Glutamatergic neuron (in vitro differentiated cells): ENCODE data around the gene TPCN2. TPM values are rescaled to one million over a fixed set of nuclear protein-coding genes. Genes with fewer than 3 reads are reported as not detected.

Source experiments
- DNase-seq: peaks from one replicate; pipeline ENCODE4 v3.0.0; 2022
- H3K27ac Mint-ChIP-seq: one replicate; pipeline ENCODE4 v1.8.0; 2020; ENCODE audit warnings: mild to moderate bottlenecking, mixed read lengths, inconsistent platforms; ENCODE audit not compliant: unreplicated experiment
- H3K27me3 Mint-ChIP-seq: one replicate; pipeline ENCODE4 v1.8.0; 2020; ENCODE audit warnings: mild to moderate bottlenecking, moderate library complexity, mixed read lengths, inconsistent platforms; ENCODE audit not compliant: unreplicated experiment
- H3K36me3 Mint-ChIP-seq: one replicate; pipeline ENCODE4 v1.8.0; 2020; ENCODE audit warnings: mild to moderate bottlenecking, mixed read lengths, inconsistent platforms; ENCODE audit not compliant: unreplicated experiment
- H3K4me1 Mint-ChIP-seq: one replicate; pipeline ENCODE4 v1.8.0; 2020; ENCODE audit warnings: mild to moderate bottlenecking, low read depth, mixed read lengths, inconsistent platforms; ENCODE audit not compliant: unreplicated experiment
- H3K4me3 Mint-ChIP-seq: one replicate; pipeline ENCODE4 v1.8.0; 2020; ENCODE audit warnings: mild to moderate bottlenecking, mixed read lengths, inconsistent platforms; ENCODE audit not compliant: unreplicated experiment
- H3K9me3 Mint-ChIP-seq: one replicate; pipeline ENCODE4 v1.8.0; 2020; ENCODE audit warnings: mild to moderate bottlenecking, moderate library complexity, mixed read lengths, inconsistent platforms; ENCODE audit not compliant: unreplicated experiment
- total RNA-seq: library from RNA; stranded (reverse); fragmentation: NEBNext Ultra II Directional; extraction: Animal tissue kit (Norgen Biotek cat#: 25700); gene quantifications from one replicate; pipeline ENCODE4 v1.2.1, GENCODE V29; 2021; ENCODE audit not compliant: unreplicated experiment
- TF ChIP-seq, protein P1 (sequence below): fragments of 200-600 bp; sonication (generic); IDR thresholded peaks from one replicate; pipeline ENCODE4 v1.5.0; 2021; ENCODE audit not compliant: partially characterized antibody, unreplicated experiment

The TPCN2 gene
- total RNA-seq, 1 donor from 2014 or later, result 17.2 TPM

DNA sequence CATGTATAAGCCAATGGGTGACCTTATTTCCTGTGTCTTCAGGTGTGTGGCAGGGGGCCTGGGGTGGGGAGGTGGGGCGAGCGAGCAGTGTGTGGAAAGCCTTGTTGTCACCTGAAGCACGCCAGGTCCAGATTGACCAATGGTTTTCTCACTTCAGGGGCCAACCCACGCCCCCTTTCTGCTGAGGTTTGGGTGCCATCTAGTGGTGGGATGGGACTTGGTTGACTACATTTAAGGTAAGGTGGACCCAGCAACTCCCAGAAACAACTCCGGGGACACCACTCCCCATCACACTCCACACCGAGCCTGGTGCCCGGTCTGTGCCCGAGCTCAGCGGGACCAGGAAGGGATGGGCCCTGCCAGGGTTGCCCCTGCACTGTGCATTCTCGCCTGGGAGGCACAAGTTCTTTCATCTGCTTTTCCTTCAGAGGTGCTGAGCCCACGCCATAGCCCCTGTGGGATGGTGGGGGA lies 40.0 kb downstream of the TPCN2 start:
- Mint-ChIP-seq H3K4me1 (peaks cover 17% of the 10 kb centered on the region), H3K27me3 (peaks cover 9% of the 10 kb centered on the region), H3K36me3 (no peaks in the 10 kb centered on the region), H3K9me3 (peaks cover 4% of the 10 kb centered on the region), H3K4me3 (no peak overlapping the region), H3K27ac (no peak overlapping the region)
- DNase-seq, result peak; percentile 81
- TF ChIP-seq, protein P1, sequence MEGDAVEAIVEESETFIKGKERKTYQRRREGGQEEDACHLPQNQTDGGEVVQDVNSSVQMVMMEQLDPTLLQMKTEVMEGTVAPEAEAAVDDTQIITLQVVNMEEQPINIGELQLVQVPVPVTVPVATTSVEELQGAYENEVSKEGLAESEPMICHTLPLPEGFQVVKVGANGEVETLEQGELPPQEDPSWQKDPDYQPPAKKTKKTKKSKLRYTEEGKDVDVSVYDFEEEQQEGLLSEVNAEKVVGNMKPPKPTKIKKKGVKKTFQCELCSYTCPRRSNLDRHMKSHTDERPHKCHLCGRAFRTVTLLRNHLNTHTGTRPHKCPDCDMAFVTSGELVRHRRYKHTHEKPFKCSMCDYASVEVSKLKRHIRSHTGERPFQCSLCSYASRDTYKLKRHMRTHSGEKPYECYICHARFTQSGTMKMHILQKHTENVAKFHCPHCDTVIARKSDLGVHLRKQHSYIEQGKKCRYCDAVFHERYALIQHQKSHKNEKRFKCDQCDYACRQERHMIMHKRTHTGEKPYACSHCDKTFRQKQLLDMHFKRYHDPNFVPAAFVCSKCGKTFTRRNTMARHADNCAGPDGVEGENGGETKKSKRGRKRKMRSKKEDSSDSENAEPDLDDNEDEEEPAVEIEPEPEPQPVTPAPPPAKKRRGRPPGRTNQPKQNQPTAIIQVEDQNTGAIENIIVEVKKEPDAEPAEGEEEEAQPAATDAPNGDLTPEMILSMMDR, result peak; percentile 77

DNA sequence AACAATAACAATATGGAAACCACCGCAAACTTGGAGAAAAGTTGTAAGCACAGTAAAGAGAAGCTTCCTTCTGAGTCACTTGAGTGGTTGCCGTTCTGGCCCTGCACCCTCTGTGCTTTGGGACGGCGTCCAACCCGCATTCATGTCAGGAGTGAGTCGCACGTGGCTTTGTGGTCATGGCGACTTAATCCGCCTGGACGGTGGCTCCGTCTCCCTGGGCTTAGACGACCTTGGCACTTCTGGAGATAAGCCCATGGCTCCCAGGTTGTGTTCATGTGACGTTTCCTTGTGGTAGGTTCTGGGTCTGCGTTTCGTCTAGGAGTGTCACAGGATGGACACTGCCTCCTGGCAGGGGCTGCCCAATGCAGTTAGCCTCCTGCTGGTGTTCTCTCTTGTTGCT lies 40.5 kb downstream of the TPCN2 start:
- no peak for DNase-seq
- Mint-ChIP-seq H3K9me3 (peaks cover 4% of the 10 kb centered on the region), H3K4me1 (peaks cover 14% of the 10 kb centered on the region), H3K27me3 (peaks cover 10% of the 10 kb centered on the region), H3K4me3 (no peak overlapping the region), H3K36me3 (no peaks in the 10 kb centered on the region), H3K27ac (no peak overlapping the region)
- TF ChIP-seq, protein P1, result no peak

DNA sequence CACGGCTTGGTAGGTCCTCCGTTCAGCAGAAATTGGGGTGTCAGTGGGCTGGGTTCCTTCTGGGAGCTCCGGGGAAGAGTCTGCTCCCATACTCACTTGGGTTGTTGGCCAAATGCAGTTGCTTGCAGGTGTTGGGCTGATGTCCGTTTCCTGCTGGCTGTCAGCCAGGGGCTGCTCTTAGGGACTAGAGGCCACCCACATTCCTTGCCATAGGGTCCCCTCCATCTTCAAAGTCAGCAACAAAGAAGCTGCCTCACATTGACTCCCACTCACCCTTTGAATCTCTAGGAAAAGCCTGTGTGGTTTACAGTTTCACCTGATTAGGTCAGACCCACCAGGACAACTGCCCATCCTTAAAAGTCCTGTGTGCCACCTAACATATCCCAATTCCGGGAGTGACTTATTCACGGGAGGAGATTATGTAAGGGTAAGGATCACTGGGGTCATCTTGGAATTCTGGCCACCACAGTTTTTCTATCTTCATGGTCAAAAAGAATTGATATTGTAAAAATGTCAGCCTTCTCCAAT lies 43.0 kb downstream of the TPCN2 start:
- no peak overlapping the region for H3K4me3 Mint-ChIP-seq
- H3K4me1 Mint-ChIP-seq, result peaks cover 8% of the 10 kb centered on the region
- DNase-seq, result no peak
- no peaks in the 10 kb centered on the region for H3K36me3 Mint-ChIP-seq
- peaks cover 4% of the 10 kb centered on the region for H3K9me3 Mint-ChIP-seq
- H3K27me3 Mint-ChIP-seq, result peaks cover 6% of the 10 kb centered on the region
- TF ChIP-seq, protein P1, result no peak
- H3K27ac Mint-ChIP-seq, result no peak overlapping the region

DNA sequence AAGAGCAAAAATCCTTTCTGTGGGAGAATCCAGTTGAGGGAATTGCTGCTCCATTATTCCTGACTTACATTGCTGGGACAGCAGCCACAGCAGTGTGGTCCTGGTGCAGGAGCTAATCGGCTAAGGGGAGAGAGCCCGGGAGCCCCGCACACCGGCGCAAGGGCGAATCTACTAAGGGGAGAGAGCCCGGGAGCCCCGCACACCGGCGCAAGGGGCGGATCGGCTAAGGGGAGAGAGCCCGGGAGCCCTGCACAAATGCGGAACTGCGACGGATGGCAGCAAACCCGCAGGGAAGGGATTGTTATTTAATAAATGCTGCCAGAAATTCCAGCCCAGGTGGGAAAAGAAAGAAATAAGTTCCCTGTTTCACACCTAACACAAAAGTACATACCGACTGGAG lies 43.5 kb downstream of the TPCN2 start:
- no peak for DNase-seq
- H3K27ac Mint-ChIP-seq, result no peak overlapping the region
- H3K4me3 Mint-ChIP-seq, result no peak overlapping the region
- TF ChIP-seq, protein P1, result no peak
- peaks cover 7% of the 10 kb centered on the region for H3K4me1 Mint-ChIP-seq
- H3K9me3 Mint-ChIP-seq, result peaks cover 4% of the 10 kb centered on the region
- peaks cover 6% of the 10 kb centered on the region for H3K27me3 Mint-ChIP-seq
- H3K36me3 Mint-ChIP-seq, result no peaks in the 10 kb centered on the region

DNA sequence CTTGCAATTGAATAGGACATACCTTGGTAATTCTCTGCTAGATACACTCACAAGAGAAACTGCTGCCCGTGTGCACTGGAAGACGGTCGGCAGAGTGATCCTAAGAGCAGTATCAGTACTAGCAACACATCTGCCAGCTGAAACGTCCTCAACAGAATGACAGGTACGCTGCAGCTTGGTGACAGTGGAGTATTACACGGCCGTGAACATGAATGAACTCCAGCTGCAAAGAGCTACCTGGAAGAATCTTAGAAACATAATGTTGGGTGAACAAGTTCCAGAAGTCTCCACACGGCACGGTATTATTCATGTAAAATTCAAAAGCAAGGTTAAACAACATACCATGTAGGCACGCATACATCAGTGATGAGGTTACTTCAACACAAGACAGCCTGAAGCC lies 44.4 kb downstream of the TPCN2 start:
- H3K4me1 Mint-ChIP-seq, result peaks cover 5% of the 10 kb centered on the region
- peaks cover 4% of the 10 kb centered on the region for H3K9me3 Mint-ChIP-seq
- DNase-seq, result no peak
- H3K4me3 Mint-ChIP-seq, result no peak overlapping the region
- no peaks in the 10 kb centered on the region for H3K36me3 Mint-ChIP-seq
- TF ChIP-seq, protein P1, result no peak
- H3K27ac Mint-ChIP-seq, result no peak overlapping the region
- peaks cover 6% of the 10 kb centered on the region for H3K27me3 Mint-ChIP-seq
